ENCODE results near the gene PPM1A.
"Not testable (repeated sequence)": the region's sequence is repeated elsewhere in the genome, so short reads cannot be mapped to it uniquely, and the experiment has no call there.

The PPM1A gene

DNA sequence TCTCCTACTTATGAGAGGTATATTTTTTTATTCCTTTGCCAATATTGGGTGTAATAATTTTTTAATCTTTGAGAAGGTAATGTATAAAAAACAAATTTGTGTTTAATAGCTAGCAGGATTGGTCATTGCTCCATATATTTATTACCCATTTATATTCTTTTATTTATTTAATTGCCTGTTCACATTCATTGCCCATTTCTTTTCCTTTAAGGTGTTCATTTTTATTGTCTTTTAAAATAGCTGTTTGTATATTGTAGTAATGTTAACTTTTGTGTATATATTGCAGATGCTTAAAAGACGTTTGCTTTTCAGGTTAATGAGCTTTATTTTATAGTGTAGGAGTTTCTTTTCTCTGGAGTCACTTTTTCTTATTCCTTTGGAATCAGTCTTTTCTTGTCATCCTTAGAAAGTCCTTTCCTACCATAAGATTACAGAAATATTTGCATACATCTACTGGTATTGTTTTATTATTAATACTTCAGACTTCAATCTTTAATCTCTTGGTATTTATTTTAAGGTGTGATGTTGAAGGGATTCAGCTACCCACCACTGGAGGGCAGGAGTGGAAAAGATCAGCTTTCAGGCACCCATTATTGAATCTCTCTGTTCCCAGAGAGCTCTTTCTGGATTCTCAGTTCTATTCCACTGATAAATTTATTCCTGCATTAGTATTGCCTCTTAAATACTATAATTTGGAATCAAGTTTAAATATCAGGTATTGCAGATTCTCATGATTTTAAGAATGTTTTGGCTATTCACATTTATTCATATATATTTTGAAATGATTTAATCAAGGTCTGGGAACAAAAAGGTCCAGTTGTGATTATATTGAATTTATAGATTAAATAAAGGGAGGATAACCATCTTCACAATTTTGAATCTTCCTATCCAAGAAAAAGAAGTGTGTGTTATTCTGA, 17.3 kb downstream of the PPM1A start:
- no peak for DNase-seq (ENCODE audit: low read depth)

DNA sequence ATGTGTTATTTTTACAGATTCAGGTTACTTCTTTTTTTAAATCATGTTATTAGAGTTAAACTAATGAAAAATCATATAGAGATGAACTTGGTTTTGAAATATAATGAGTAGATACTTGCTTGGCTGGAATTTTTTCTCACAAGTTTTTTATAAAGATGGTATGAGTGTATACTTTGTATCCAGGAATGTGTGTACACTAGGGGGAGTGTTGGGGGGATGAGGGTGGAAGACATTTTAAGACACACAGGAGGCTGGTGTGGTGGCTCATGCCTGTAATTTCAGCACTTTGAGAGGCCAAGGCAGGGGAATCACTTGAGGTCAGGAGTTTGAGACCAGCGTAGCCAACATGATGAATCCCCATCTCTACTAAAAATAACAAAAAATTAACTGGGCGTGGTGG, 23.2 kb downstream of the PPM1A start:
- DNase-seq (ENCODE audit: low read depth) = no peak

DNA sequence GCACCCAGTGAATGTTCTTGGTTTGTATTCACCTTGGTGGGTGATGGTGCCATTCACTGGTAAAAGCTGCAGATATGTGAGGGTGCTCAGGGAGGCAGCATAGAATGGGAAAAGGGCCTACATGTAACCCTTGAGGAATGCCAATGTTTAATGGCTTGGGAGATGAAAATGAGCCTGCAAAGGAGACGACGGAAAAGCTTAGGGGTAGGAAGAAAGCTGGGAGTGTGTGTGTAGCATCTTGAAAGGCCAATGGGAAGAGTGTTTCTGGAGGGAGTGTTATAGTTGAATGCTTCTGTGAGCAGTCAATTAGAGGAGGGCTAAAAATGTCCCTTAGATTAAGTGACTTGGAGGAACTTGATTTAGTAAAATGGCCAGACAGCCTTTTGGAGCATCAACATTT, 24.9 kb downstream of the PPM1A start:
- DNase-seq (ENCODE audit: low read depth) = no peak

DNA sequence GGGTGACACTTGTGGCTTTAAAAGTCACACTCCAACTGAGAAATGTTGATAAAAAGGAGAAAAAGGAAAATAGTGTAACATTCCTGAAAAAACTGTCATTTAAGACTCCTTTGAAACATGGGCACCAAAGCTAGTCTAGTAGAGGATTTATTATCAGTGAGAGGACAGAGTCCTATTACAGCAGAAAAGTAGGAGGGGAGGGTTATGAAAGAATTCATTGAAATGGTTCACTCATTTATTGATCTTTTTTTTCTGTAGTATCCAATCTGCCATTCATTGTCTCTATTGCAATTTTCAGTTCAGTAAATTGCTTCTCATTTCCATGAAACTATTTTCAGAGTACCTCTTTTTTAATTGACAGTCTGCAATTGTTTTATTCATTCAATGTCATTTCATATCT, 25.4 kb downstream of the PPM1A start:
- no peak for DNase-seq (ENCODE audit: low read depth)

DNA sequence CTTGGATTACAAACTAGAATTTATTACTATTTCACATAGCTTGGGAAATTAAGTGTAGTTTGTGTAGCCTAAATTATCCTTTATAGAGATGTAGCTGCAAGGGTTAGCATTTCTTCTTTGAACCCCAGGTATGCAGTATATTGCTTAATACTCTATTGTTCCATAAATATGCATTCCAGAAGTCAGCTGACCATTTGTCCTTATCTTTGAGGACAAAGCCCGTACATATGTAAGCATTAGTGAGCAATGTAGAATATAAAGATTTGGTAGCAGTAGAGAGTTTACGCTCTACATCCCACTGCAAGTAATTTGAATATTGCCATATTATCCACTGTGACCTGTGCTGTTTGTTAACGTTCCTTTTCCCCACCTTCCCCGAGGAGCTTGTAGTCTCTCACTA, 26.9 kb downstream of the PPM1A start:
- DNase-seq (ENCODE audit: low read depth) = no peak

DNA sequence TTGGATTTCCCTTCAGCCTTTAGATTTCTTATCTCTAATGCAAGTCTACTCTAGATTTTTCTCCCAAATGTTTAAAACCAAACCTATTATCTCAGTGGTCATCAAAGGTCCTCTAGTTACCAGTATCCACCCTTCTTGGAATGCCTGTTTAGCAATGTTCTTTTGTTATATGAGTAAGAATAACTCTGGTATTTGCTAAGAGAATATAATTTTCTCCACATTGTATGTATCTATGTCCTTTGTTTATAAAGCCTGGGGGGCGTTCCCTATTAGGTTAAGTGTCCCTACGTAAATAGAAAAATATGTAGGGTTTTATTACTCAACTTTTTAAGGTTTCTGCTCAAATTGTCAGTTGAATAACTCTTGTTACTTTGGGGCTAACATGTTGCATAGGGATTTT, 27.3 kb downstream of the PPM1A start:
- no peak for DNase-seq (ENCODE audit: low read depth)

DNA sequence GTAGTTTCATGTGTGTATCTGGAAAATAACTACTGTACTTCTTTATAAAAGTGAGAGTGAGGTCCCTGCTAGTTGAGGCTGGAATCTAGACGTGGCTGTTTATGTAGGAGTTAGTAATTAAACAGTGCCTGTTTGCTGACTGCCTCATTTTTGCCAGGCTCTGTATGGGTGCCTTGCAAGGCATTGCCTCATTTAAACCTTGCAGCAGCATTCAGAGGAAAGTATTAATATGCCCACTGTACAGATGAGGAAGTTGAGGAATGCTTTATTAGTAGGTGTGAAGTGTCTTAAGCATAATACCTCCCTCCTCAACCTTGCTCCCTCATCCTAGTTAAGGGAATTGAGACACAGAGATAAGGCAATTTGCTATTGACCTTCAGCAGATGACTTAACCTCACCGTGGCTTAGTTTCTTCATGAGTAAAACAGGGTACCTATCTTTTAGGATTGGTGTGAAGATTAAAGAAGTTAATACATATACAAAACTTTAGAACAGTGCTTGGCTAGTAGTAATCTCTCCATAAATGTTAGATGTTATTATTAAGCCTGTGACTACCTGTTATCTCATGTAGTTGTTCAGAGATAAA, 28.7 kb downstream of the PPM1A start:
- DNase-seq (ENCODE audit: low read depth) = no peak

DNA sequence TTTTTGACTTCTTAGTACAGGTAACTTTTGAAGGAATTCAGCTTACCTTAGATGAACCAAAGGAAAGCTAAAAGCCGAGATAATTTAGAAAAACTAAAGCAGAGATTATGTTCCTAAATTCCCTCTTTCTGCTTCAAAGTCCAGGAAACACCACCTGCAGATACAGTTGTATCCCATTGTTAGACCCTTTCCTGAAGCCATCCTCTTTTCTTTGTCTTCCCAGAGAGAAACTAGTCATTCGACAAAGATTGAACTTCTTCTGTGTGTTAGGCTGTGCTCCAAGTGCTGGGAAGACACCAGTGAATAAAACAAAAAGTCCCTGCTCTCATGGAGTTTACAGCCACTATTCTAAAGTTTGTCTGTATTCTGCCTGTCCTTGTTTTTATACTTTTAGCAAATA, 29.3 kb downstream of the PPM1A start:
- no peak for DNase-seq (ENCODE audit: low read depth)

DNA sequence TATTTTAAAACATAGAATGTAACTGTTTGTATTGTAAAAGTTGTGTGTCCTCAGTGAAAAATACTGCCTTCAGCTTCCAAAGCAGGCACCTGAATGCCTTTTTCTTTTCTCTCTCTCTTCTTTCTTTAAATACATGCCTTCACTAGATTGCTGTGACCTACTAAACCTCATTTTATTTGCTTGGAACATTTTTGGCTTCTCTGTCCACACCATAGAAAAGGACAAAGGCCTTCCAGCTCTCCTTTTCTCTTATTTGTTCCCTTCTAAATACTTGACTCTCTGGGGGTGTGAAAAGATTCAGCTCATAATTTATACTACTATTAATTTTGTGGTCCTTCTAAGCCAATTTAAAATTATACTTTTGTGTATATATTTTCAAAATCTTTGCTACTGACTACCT, 38.4 kb downstream of the PPM1A start:
- no peak for DNase-seq (ENCODE audit: low read depth)

DNA sequence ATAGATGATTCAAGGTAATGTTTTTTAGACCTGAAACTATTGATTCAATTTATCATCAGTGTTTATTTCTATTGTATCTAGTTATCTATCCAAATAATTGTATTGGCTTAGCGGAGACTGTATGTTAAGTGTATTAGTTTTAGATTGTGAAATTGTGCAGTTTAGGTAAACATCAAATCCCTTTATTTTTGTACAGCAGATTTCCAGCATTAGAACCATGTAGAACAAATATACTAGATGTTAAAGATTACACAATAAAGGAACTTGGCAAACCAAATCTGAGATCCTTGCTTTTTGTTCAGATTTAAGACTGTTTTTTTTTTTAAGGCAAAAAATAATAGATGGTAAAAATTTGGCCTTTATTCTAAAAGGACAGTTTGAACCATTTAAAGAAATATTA, 39.3 kb downstream of the PPM1A start:
- DNase-seq (ENCODE audit: low read depth) = no peak

DNA sequence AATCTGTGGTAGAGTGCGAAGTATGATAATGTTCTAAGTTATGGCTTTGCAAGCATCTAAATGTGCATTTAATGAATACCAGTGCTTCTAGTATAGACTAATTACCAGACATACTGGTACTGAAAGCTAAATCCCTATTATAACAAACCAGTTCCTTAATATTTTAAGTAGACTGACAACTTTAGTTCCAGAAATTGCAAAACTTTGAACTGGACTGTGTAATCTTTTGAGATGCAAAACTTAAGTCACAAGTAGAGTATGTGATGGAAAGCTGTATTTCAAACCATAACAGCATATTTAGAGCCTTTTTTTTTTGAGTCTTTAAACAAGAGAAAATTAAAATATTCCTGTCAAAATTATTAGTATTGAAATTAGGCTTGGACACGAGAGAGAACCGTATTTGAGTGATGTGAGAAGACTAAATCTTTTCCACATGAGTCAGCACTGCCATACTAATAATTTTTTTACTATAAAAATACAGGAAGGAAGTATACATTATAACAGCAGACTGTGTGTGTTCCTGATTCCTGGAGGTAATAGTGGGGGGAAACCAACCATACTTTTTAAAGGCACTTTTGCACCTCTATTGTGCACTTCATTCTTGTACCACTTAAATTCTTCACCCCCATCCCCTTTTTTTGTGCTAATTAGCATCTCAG, 45.5 kb downstream of the PPM1A start:
- DNase-seq (ENCODE audit: low read depth) = no peak

DNA sequence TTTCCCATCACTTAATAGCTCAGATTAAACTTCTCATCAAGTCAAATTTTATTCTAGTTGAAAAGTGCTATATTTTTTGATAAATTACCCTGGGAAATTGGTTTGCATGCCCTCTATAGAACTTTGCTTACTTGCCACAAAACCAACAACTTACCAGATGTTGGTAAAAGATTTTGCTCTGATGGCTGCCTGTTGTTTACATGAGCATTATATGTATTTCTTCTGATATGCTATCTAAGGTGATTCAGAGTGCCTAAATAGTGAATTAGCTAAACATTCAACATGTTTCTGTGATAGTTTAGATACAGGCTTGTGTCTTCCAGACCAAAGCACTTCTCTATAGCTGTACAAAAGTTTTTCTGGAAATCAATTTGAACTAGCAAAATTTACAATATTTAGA, 51.0 kb downstream of the PPM1A start:
- DNase-seq (ENCODE audit: low read depth) = no peak

DNA sequence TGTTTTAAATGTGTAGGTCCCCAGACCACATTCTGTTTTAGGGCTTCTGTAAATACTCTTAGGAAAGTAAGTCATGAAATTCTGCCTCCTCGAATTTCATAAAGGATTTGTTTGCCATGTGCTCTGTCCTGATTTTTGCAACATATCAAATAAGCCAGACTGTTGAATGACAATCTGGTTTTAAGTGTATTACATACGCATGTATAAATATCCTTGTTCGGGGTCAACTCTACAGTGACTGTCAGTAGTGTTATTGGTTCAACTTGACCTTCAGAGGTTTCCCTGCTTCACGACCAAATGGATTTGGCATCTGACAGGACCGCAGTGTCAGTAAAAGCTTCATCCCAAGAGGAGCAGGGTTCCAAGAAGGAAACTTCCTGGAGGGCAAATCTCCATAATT, 52.7 kb downstream of the PPM1A start:
- DNase-seq (ENCODE audit: low read depth) = no peak

DNA sequence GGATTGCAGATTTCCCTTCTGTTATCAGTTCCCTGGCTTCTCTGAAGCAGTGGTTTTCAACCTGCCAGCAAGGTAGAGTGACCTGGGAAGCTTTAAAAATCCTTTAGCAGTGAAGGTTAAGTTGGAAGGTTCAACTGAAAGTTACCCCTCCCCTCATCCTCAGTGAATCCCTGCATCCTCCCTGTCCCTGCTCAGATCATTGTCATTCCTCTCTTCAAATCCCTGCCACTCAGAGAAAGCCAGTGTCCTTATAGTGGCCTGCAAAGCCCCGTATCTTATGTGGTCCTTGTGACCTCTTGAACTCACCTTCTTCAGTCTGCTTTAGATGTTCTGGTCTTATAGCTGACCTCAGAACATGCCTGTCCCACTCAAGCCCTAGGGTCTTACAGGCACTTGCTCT, 53.6 kb downstream of the PPM1A start:
- no peak for DNase-seq (ENCODE audit: low read depth)

DNA sequence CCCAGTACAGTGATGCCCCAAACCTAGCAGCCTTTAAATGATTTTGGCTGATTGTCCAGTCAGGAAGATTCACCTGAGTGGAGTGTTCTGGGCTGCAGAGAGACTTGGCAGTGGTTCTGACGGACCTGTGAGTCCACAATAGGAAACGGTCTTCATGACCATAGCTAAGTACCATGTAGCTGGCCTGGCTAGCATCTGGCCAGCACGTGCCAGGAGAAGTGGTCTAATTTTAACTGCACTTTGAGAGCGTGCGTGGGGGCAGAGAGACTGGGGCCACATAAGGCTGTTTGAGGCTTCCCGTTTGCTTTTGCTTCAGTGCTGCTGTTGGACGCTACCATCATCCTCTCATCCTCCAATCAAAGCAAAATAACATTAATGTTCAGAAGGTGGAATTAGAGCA, 54.7 kb downstream of the PPM1A start:
- DNase-seq (ENCODE audit: low read depth) = no peak

DNA sequence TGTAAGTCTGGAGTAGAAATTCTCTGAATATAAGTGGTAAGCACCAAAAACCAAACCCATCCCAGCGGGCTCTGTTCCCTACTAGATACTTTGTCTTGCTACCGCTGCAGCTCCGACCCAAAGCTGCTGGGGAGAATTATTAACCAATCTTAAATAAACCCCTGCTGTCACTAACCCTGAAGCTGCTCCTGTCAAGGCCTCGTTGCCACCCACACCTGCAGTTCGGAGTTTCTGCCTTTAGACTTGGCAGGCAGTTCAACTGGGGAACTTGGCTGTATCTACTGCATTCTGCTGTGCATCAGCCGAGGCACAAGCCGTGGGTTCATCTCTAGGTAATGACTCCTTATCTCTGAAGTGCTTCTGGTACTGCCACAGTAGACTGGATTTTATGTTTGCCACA, 55.5 kb downstream of the PPM1A start:
- no peak for DNase-seq (ENCODE audit: low read depth)

DNA sequence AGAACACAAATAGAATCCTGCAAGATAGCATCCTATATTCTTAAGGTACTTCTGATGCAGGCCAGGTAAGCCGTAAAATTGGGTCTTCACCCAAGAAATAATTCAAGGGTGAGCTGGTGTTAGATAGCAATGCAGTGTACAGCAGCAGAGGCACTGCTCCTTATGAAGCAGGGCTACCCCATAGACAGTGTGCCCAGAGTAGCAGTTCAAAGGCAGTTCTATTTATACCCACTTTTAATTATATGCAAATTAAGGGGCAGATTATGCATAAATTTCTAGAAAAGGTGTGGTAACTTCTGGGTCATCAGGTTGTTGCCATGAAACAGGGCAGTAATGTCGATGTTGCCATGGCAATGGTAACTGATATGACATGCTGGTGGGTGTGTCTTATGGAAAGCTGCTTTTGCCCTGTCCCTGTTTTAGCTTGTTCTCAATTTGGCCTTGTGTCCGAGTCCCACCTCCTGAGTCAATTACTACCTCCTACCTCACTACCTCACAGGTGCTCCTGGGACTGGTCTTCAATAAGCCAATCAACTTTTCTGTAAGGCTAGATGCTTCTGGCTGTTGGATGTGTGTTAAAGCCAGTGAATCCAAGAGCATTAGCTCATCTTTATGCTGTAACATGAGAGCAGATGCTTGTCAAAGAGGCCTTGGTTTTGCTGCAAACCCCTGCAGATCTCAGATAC, 61.0 kb downstream of the PPM1A start:
- DNase-seq (ENCODE audit: low read depth) = no peak

DNA sequence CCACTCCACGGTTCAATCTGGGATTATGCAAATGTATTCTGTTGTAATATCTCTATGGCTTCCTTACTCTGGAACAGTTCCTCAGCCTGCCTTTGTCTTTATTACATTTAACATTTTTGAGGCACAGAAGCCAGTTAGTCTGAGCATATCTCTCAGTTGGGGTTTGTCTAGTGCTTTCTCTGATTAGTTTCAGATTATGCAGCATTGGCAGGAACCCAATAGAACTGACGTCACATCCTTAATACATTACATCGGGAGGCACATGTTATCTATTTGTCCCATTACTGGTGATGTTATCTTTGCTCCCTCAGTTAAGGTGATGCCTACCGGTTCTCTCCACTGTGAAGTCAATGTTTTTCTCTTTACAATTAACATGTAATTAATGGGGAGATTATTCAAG, 62.4 kb downstream of the PPM1A start:
- DNase-seq (ENCODE audit: low read depth) = no peak

DNA sequence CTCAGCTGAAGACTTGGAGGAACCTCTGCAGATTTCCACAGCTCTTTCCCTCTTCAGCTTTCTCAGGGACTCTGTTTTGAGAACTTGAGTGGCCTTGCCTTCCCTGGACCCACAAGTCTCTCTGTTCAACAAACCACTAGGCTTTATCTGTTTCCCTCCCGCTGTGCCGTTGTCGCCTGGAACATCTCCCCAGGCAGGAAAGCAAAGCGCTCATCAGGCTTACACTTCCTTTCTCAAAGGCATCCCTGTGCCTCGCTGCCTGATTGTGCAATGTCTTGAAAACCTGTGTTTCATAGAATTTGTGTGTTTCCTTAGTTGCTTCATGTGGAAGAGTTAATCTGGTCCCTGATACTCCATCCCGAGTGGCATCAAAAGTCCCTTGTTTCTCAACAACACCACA, 64.1 kb downstream of the PPM1A start:
- no peak for DNase-seq (ENCODE audit: low read depth)

DNA sequence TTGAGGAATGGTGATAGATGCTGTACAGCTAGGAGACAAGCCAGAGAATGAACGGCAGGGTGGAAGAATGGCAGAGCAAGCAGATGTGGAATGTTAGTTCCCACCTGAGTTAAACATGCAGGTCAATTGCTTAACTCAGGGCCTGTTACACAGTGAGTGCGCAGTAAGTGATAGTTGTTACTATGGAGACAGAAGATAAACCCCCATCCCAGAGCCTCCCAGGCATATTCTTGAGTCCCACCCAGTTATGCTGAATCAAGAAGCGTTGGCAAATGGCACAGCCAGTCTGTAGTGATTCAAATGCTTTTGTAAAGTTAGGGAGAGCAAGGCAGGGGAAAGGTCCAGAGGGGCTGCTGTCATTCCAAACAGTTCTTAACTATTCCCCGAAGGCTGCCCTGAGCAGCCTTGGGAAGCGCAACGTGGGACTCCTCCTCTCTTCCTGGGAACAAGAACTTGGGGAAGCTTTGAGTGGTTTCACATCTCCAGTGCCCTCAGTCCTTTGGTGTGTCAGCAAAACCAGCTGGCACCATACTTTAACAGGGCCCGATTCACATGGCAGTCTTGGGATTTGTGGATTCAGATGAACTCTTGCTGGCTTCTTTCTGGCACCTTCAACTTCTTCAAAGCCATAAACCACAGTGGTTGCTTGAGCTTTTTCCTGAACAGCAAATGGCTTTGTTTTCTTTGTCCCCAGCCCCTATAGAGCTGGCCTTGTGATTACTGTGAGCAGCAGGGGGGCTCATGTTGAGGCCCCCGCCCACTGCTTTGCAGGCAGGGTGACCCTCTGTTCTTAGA, 66.4 kb downstream of the PPM1A start:
- no peak for DNase-seq (ENCODE audit: low read depth)

DNA sequence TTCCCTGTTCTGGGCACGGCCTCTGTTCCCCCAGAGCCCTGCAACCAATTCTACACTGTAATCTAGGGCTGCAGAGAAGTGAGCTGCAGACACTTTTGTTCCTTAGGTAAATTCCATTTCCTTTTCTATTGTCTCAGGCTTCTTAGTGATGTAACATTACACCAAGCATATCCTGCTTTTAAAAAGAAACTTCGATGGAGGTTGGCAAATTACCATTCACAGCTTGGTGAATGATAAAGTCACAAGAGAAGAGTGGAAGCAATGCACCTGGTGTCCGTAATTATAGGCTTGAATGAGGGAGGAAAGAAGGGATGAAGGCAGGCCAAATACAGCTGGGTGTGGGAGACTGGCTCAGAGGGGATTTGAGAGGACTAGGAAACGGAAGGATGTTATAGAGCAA, 68.6 kb downstream of the PPM1A start:
- no peak for DNase-seq (ENCODE audit: low read depth)

DNA sequence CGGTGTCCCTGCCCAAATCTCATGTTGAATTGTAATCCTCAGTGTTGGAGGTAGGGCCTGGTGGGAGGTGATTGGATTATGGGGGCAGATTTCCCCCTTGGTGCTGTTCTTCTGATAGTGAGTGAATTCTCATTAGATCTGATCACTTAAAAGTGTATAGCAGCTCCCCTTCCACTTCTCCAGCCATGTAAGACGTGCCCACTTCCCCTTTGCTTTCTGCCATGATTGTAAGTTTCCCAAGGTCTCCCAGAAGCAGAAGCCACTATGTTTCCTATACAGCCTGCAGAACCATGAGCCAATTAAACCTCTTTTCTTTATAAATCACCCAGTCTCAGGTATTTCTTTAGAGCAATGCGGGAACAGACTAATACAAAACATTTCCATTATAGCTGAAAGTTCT, 71.8 kb downstream of the PPM1A start:
- not testable (repeated sequence) for DNase-seq (ENCODE audit: low read depth)

Data from stimulated activated CD8-positive, alpha-beta memory T cell treated with anti-CD3 and anti-CD28 coated beads, Interleukin-15, amount 100 ng/mL, for 24 hours (primary cell).